Cardiac fibroblast (primary cell): ENCODE measurements around the gene TNS1.

Experiments used
- DNase-seq, 2 donors: peaks; one replicate each; pipeline versions ENCODE4 v3.0.0 to v3.0.0-alpha.2; 2010; ENCODE audit warnings: low read depth in 2 of 2
- H3K4me3 ChIP-seq, 2 donors: replicated peaks in 1 of 2; 1 replicate in 1 of 2; 2 replicates in 1 of 2; pipeline ENCODE4 v1.5.1; 2011; ENCODE audit warnings: low read depth in 2 of 2, low read length in 2 of 2, mild to moderate bottlenecking in 2 of 2, moderate library complexity in 1 of 2
- TF ChIP-seq, protein P1 (sequence below): IDR thresholded peaks from one replicate; pipeline ENCODE4 v1.5.1; 2011; ENCODE audit warnings: low read depth, mild to moderate bottlenecking, low read length, inconsistent platforms

TNS1 gene

DNA sequence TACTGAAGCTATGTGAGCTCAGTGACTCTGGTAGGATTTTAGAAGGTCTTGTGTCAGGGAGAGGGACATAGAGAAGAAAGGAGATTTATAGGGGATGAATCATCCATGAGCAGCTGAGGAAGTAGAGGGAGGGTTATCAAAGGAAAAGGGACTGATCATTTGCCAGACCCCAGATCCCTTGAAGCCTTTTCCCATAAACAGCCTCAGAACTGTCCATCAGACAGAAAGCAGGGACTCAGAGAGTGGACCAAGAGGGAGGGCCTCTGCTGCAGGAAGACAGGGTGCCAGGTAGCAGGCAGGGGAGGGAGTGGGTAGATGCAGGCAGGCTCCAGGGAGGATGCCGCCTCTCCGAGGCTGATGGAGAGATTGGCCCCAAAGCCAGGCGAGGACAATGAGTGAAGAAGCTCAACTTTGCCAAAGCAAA, 133.9 kb downstream of the TNS1 start:
- peak; percentile 56 to 58 for DNase-seq
- no peak overlapping the region for H3K4me3 ChIP-seq
- TF ChIP-seq, protein P1, sequence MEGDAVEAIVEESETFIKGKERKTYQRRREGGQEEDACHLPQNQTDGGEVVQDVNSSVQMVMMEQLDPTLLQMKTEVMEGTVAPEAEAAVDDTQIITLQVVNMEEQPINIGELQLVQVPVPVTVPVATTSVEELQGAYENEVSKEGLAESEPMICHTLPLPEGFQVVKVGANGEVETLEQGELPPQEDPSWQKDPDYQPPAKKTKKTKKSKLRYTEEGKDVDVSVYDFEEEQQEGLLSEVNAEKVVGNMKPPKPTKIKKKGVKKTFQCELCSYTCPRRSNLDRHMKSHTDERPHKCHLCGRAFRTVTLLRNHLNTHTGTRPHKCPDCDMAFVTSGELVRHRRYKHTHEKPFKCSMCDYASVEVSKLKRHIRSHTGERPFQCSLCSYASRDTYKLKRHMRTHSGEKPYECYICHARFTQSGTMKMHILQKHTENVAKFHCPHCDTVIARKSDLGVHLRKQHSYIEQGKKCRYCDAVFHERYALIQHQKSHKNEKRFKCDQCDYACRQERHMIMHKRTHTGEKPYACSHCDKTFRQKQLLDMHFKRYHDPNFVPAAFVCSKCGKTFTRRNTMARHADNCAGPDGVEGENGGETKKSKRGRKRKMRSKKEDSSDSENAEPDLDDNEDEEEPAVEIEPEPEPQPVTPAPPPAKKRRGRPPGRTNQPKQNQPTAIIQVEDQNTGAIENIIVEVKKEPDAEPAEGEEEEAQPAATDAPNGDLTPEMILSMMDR, result no peak

DNA sequence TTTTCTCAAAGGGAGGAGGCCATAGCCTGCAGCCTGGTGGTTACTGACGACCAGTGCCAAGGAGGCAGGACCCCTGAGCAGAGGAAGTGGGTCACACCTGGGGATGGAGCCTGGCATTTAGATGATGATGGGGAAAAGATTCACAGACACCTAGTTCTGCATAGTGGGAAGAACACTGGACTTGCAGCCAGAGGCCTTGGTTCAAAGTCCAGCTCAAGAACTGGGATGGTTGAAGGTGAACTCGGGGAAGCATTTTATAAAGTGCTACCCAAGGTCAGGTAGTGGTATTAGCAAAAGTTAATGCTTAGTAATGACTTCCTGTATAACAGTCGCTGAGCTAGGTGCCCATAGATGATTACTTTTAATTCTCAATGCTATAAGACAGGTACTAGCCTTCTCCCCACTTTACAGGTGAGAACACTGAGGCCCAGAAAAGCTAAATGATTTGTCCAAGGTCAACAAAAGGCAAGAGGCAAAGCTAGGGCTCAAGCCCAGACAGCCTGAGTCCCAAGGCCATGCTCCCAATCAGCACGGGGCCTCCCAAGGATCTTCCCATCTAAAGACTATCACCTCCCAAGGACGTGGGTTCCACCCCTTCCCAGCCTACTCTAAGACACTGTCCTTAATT, 134.4 kb downstream of the TNS1 start:
- TF ChIP-seq, protein P1, result no peak
- H3K4me3 ChIP-seq, result no peak overlapping the region
- DNase-seq, result no peak

DNA sequence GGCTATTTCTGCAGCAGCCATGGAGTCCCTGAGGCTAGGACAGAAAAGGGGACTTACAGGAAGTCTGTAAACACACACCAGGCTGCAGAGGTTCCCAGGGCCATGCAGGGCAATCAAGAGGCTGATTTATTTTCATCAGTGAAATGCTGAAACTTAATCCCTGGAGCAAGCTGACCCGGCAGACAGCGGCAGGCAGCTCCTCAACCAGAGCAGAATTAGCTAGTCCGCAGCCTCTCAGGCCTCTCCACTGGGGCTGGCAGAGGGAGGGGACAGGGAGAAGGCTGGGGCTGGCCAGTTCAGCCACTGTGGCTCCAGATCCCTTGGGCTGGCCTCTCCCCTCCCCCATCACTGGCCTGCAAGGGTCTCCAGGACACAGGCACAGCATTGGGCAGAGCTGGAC, 136.3 kb downstream of the TNS1 start:
- no peak for DNase-seq
- no peak overlapping the region for H3K4me3 ChIP-seq
- TF ChIP-seq, protein P1, result no peak

DNA sequence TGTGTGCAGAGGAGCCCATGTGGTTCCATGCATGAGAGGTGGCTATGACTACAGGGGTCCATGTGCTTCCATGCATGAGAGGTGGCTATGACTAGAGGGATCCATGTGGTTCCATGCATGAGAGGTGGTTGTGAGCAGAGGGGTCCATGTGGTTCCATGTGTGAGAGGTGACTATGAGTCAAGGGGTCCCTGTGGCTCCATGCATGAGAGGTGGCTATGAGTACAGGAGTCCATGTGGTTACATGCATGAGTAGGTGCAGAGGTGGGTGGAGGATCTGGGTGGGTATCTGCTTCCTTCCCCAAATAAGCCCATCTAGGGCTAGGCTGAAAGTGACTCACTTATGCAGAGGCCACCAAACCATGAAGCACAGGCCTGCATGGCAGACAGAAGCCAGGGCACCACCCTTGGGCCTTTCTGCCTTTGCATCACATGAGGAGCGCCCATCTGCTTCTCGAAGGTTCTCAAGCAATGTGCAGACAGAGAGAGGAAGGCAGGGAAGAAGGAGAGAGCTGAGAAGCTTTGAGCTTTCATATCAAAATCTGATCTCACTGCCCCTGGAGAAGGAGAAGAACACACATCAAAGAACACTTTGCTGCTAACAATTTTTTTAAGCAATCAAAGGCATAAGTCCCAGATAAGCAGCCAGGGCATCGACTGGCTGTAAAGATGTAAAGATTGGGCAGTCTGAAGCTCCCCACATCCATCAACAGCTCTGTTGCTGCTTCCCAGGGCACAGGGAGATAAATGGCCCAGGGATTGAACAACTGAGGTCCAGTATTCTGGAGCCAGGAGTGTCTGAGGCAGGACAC, 137.6 kb downstream of the TNS1 start:
- no peak for DNase-seq
- TF ChIP-seq, protein P1, result no peak
- H3K4me3 ChIP-seq, result no peak overlapping the region

DNA sequence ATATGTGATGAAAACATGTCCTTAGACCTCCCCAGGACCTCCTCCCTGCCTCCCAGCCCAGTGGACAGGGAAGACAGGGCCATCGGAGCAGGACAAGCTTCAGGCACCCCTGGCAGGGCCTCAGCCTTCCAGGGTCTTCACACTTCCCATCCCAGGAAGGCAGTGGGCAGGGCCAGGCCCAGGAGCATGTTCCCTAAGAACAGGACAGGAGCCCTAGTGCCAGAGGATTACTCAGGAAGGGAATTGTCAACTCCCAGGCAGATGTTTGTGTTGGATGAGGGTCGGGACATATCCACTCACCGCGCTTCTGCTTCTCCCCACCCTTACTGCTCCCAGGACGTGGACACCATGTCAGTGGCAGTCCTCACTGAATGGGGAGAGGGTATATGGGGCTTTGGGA, 138.9 kb downstream of the TNS1 start:
- H3K4me3 ChIP-seq, result no peak overlapping the region
- DNase-seq, result no peak
- TF ChIP-seq, protein P1, result no peak

DNA sequence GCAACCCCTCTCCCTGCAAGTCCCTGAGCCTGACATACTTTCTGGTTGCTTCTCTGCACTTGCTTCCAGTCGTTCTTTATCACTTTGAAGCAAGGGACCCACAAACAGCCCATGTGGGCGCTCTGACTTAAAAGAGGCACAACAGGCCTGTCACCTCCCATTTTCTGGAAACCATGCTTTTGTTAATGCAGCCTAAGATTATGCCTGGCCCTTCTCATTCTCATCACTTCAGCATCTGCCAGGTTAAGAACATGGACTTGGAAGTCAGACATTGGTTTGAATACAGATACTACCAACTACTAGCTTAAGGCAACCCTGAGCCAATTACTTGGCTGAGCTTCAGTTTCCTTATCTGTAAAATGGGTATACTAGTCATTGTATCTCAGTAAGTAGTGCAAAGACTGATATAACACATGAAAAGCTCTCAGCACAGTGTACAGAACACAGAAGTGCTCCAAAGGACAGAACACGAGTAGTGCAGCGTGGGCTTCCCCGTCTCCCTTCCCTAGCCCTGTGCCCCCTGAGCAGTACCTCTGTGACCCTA, 141.4 kb downstream of the TNS1 start:
- H3K4me3 ChIP-seq, result no peak overlapping the region
- TF ChIP-seq, protein P1, result no peak
- no peak for DNase-seq
